GM12878 (cell line): Measurements from ENCODE around the gene NDUFB7. TPM values are rescaled to one million over a fixed set of nuclear protein-coding genes. Genes with fewer than 3 reads are reported as not detected.
"Not testable (repeated sequence)": the region's sequence is repeated elsewhere in the genome, so short reads cannot be mapped to it uniquely, and the experiment has no call there.

ENCODE experiments used
- ATAC-seq: fragments of 200-7000 bp; cut with Tn5 transposase; 3 replicates; pipeline ENCODE4 v1.9.1; 2020; ENCODE audit warnings: mild to moderate bottlenecking, moderate library complexity
- BruUV-seq: library from RNA; stranded (reverse); fragments of 400-500 nt; replicated peaks from 2 replicates; lab custom pipeline; 2021; lab: Mats Ljungman, UMichigan
- CTCF ChIA-PET: fragments of 300-600 bp; sonication (Branson Sonifier 250); formaldehyde crosslinking; extraction: SDS; loops from one replicate; lab custom pipeline; 2021; ENCODE audit warnings: inconsistent platforms; lab: Yijun Ruan, JAX
- POLR2A ChIA-PET: fragments of 350-600 bp; formaldehyde crosslinking; extraction: SDS; loops from one replicate; lab custom pipeline; 2021; ENCODE audit warnings: inconsistent platforms; lab: Charles Lee
- RAD21 ChIA-PET: fragments of 300-600 bp; sonication (Branson Sonifier 250); formaldehyde crosslinking; loops from one replicate; lab custom pipeline; 2023; ENCODE audit warnings: antibody characterized with exemption; ENCODE audit not compliant: unreplicated experiment; lab: Charles Lee
- SMC1A ChIA-PET: fragments of 300-600 bp; sonication (Branson Sonifier 250); formaldehyde crosslinking; loops from one replicate; lab custom pipeline; 2023; ENCODE audit not compliant: unreplicated experiment, uncharacterized antibody; lab: Charles Lee
- DNase-seq: peaks from one replicate; pipeline ENCODE4 v3.0.0-alpha.2; 2011; ENCODE audit warnings: low read depth, low spot score
- FAIRE-seq: peaks from 3 replicates; lab custom pipeline; 2011; peaks lifted over from hg19 to GRCh38; lab: Jason Lieb, UNC
- H2AFZ ChIP-seq: 2 replicates; pipeline ENCODE4 v1.6.0; 2011; ENCODE audit warnings: low read depth, low read length, control low read depth; ENCODE audit not compliant: control insufficient read depth
- H3K27ac ChIP-seq: 2 replicates; pipeline ENCODE4 v1.5.1; 2011; ENCODE audit warnings: control low read depth; ENCODE audit not compliant: control insufficient read depth, insufficient read depth
- H3K27me3 ChIP-seq, 2 experiments: replicated peaks in 1 of 2; 2 replicates each; pipeline versions ENCODE4 v1.6.0 to v1.6.1; 2011; ENCODE audit warnings: low read length in 1 of 2; ENCODE audit not compliant: control insufficient read depth in 2 of 2, insufficient read depth in 2 of 2
- H3K36me3 ChIP-seq, 2 experiments: 2 replicates each; pipeline ENCODE4 v1.5.1; 2011; ENCODE audit warnings: low read length in 1 of 2; ENCODE audit not compliant: control insufficient read depth in 2 of 2, insufficient read depth in 2 of 2
- H3K4me1 ChIP-seq: 2 replicates; pipeline ENCODE4 v1.6.1; 2011; ENCODE audit warnings: mild to moderate bottlenecking, low read length, moderate library complexity, mixed read lengths; ENCODE audit not compliant: control insufficient read depth, insufficient read depth
- H3K4me2 ChIP-seq: 2 replicates; pipeline ENCODE4 v1.6.0; 2011; ENCODE audit warnings: control low read depth; ENCODE audit not compliant: control insufficient read depth, insufficient read depth
- H3K4me3 ChIP-seq: fragments of 200-600 bp; sonication (generic); 2 replicates; pipeline ENCODE4 v1.5.1; 2016
- H3K79me2 ChIP-seq: 2 replicates; pipeline ENCODE4 v1.6.0; 2011; ENCODE audit warnings: low read length; ENCODE audit not compliant: control insufficient read depth, insufficient read depth
- H3K9ac ChIP-seq: 2 replicates; pipeline ENCODE4 v1.8.0; 2011; ENCODE audit warnings: low read length, control low read depth, mixed read lengths; ENCODE audit not compliant: control insufficient read depth, insufficient read depth
- H3K9me3 ChIP-seq: replicated peaks from 3 replicates; pipeline ENCODE4 v1.5.1; 2011; ENCODE audit warnings: mild to moderate bottlenecking, low read length; ENCODE audit not compliant: control insufficient read depth, insufficient read depth
- H4K20me1 ChIP-seq: 2 replicates; pipeline ENCODE4 v1.6.0; 2011; ENCODE audit not compliant: control insufficient read depth, insufficient read depth
- BACH1 ChIP-seq: fragments of 450-650 bp; IDR thresholded peaks from 2 replicates; pipeline ENCODE4 v1.6.1; 2017; ENCODE audit warnings: mild to moderate bottlenecking, borderline replicate concordance
- BCL11A ChIP-seq: IDR thresholded peaks from 2 replicates; pipeline ENCODE4 v1.6.1; 2011; ENCODE audit warnings: low read depth, low read length
- BHLHE40 ChIP-seq, 2 experiments: fragments of 450-650 bp in 1 of 2; IDR thresholded peaks; 2 replicates each; pipeline ENCODE4 v1.6.1; 2011 to 2017; ENCODE audit warnings: low read depth in 2 of 2, borderline replicate concordance in 1 of 2, improper control_type of control experiment in 1 of 2, low read length in 1 of 2, mild to moderate bottlenecking in 1 of 2
- CBFB ChIP-seq: IDR thresholded peaks from 2 replicates; pipeline ENCODE4 v1.6.1; 2016; ENCODE audit warnings: antibody characterized with exemption, low read depth
- CREM ChIP-seq: IDR thresholded peaks from 2 replicates; pipeline ENCODE4 v1.6.1; 2014; ENCODE audit warnings: antibody characterized with exemption, low read depth
- DPF2 ChIP-seq: fragments of 450-650 bp; IDR thresholded peaks from 2 replicates; pipeline ENCODE4 v1.6.1; 2017; ENCODE audit warnings: mild to moderate bottlenecking
- EED ChIP-seq: sonication (generic); IDR thresholded peaks from 2 replicates; pipeline ENCODE4 v1.6.1; 2016; ENCODE audit warnings: antibody characterized with exemption, low read depth
- IKZF2 ChIP-seq, 2 experiments: fragments of 450-650 bp; IDR thresholded peaks; 2 replicates each; pipeline ENCODE4 v1.6.1; 2017; ENCODE audit warnings: mild to moderate bottlenecking in 2 of 2, moderate library complexity in 2 of 2
- IRF4 ChIP-seq: IDR thresholded peaks from 2 replicates; pipeline ENCODE4 v1.6.1; 2011; ENCODE audit warnings: low read depth, low read length
- JUNB ChIP-seq: IDR thresholded peaks from 2 replicates; pipeline ENCODE4 v1.6.1; 2016; ENCODE audit warnings: antibody characterized with exemption, mild to moderate bottlenecking
- MEF2B ChIP-seq: fragments of 450-650 bp; IDR thresholded peaks from 2 replicates; pipeline ENCODE4 v1.6.1; 2018; ENCODE audit warnings: mild to moderate bottlenecking, moderate library complexity; ENCODE audit not compliant: partially characterized antibody, poor library complexity, severe bottlenecking
- NBN ChIP-seq: fragments of 450-650 bp; IDR thresholded peaks from 2 replicates; pipeline ENCODE4 v1.6.1; 2016
- NR2F1 ChIP-seq: fragments of 450-650 bp; conservative IDR thresholded peaks from 2 replicates; pipeline ENCODE4 v1.6.1; 2017; ENCODE audit warnings: mild to moderate bottlenecking
- PAX5 ChIP-seq: IDR thresholded peaks from 2 replicates; pipeline ENCODE4 v1.6.1; 2011; ENCODE audit warnings: low read depth, low read length, borderline replicate concordance
- PML ChIP-seq: IDR thresholded peaks from 2 replicates; pipeline ENCODE4 v1.6.1; 2012; ENCODE audit warnings: low read length, inconsistent platforms
- POLR2A ChIP-seq: IDR thresholded peaks from 2 replicates; pipeline ENCODE4 v1.6.1; 2011; ENCODE audit warnings: low read depth, mild to moderate bottlenecking, low read length
- RUNX3 ChIP-seq: IDR thresholded peaks from 2 replicates; pipeline ENCODE4 v1.6.1; 2012; ENCODE audit warnings: low read length, inconsistent platforms
- SMAD5 ChIP-seq: IDR thresholded peaks from 2 replicates; pipeline ENCODE4 v1.6.1; 2016; ENCODE audit warnings: antibody characterized with exemption, low read depth
- YY1 ChIP-seq: IDR thresholded peaks from 2 replicates; pipeline ENCODE4 v1.6.1; 2011; ENCODE audit warnings: low read depth, mild to moderate bottlenecking, low read length
- ZBED1 ChIP-seq: IDR thresholded peaks from 2 replicates; pipeline ENCODE4 v1.6.1; 2016; ENCODE audit warnings: borderline replicate concordance
- WGBS: methylation state at CpG from one replicate; pipeline ENCODE4 v1.1.6; 2016; ENCODE audit warnings: low lambda C conversion rate; ENCODE audit not compliant: insufficient replicate concordance, insufficient coverage; ENCODE audit errors: missing lambda C conversion rate; 5-methylcytosine and 5-hydroxymethylcytosine counted together
- in situ Hi-C: fragments of 300-500 bp; cut with MboI; formaldehyde crosslinking; loops from 9 replicates; pipeline ENCODE4 v1.14.3; 2018; ENCODE audit warnings: mixed read lengths
- intact Hi-C: fragments of 100-400 bp; cut with micrococcal nuclease; formaldehyde crosslinking; loops from one replicate; pipeline ENCODE4 v1.14.2; 2022; ENCODE audit not compliant: unreplicated experiment
- polyA plus RNA-seq, 11 experiments: library from polyadenylated mRNA; depleted of rRNA in 4 of 11; unstranded in 6 of 11; stranded (reverse) in 5 of 11; fragments of >200 nt; fragmentation: Nextera tagmentation in 4 of 11; fragmentation: Illumina TruSeq in 1 of 11; extraction: Ambion mirVana in 4 of 11; extraction: Trizol in 1 of 11; gene quantifications; 1 replicate in 1 of 11; 2 replicates in 10 of 11; pipeline versions ENCODE4 v1.2.1 to v1.2.3, GENCODE V29; 2011 to 2016; ENCODE audit warnings: inconsistent platforms in 2 of 11, missing spikeins in 2 of 11, low read depth in 1 of 11
- total RNA-seq, 4 experiments: library from RNA; depleted of rRNA in 3 of 4; stranded (reverse); fragments of >200 nt in 3 of 4; fragmentation: Illumina TruSeq in 1 of 4; extraction: Trizol in 1 of 4; gene quantifications; 2 replicates each; pipeline versions ENCODE4 v1.2.1 to v1.2.3, GENCODE V29; 2013 to 2021
- TF ChIP-seq, protein P1 (sequence below): IDR thresholded peaks from 2 replicates; pipeline ENCODE4 v1.6.1; 2011; ENCODE audit warnings: borderline replicate concordance, low read depth, mild to moderate bottlenecking, moderate library complexity, low read length; ENCODE audit not compliant: insufficient read depth, poor library complexity, severe bottlenecking
- TF ChIP-seq, protein P2 (sequence below): fragments of 450-650 bp; IDR thresholded peaks from 2 replicates; pipeline ENCODE4 v1.6.1; 2017; ENCODE audit warnings: mild to moderate bottlenecking, low read depth, inconsistent platforms; ENCODE audit not compliant: poor library complexity, severe bottlenecking

Gene NDUFB7
- total and polyA plus RNA-seq, 10 of the 15 experiments (the other 5 are each of a cell fraction or from before 2014, with no cell fraction given), result 14.6 to 480 (median 182) TPM

GRCh38 chr19:14585187-14585586 lies 13.3 kb upstream of the NDUFB7 start:
- ChIA-PET RAD21 (interaction anchor here (3.8 kb wide), 1 partner anchor 11 kb away, joined by 23 read pairs; no protein-coding TSS in a partner anchor), SMC1A (interaction anchor here (1.3 to 1.9 kb wide), 2 partner anchors 11 to 100 kb away, joined by 5 to 18 read pairs; no protein-coding TSS in a partner anchor), CTCF (interaction anchor here (3.8 kb wide), 1 partner anchor 101 kb away, joined by 19 read pairs; no protein-coding TSS in a partner anchor)
- BruUV-seq, H3K27me3 ChIP-seq, POLR2A ChIA-PET, H2AFZ ChIP-seq, H3K36me3 ChIP-seq, H4K20me1 ChIP-seq, intact Hi-C loops, H3K9me3 ChIP-seq: not testable (repeated sequence)
- Histone ChIP-seq H3K79me2 (peaks cover 47% of the 10 kb centered on the region), H3K4me1 (peaks cover 19% of the 10 kb centered on the region), H3K4me3 (peak overlapping the region; percentile 72), H3K9ac (peak overlapping the region; percentile 96; the same call in 1 of the 2 replicates), H3K27ac (peak overlapping the region; percentile 95), H3K4me2 (peak overlapping the region; percentile 42; the same call in 1 of the 2 replicates)
- DNase-seq, result peak; percentile 85
- in situ Hi-C loops, result loop anchor here (25.0 kb wide), 1 partner anchor 2002 kb away; no protein-coding TSS in a partner anchor
- FAIRE-seq, result peak; percentile 98
- peak; percentile 80 for ATAC-seq
- WGBS, result 8% methylated on average over 2 of the region's 3 CpGs
- TF ChIP-seq BCL11A (0 out of 2 replicates have a peak, but pooled peaks have one; percentile 27), BHLHE40 (IDR thresholded peaks at IDR 0.05; ENCODE audit: borderline replicate concordance in 1 of 2, low read depth in 2 of 2, low read length in 1 of 2) (peak in 1 of 2 experiments; percentile 67; a peak in 1 of 4 replicates), RUNX3 (peak; percentile 55), PML (peak; percentile 13; the same call in 1 of the 2 replicates), CBFB (peak; percentile 24; the same call in 1 of the 2 replicates), ZBED1 (peak; percentile 78; the same call in 1 of the 2 replicates), MEF2B (peak; percentile 57), NBN (0 out of 2 replicates have a peak, but pooled peaks have one; percentile 33), SMAD5 (0 out of 2 replicates have a peak, but pooled peaks have one; percentile 44), EED (peak; percentile 50; the same call in 1 of the 2 replicates), NR2F1 (peak; percentile 82), IRF4 (peak; percentile 58; the same call in 1 of the 2 replicates), JUNB (peak; percentile 87), PAX5 (peak; percentile 21; the same call in 1 of the 2 replicates), YY1 (peak; percentile 61), BACH1 (peak; percentile 81; the same call in 1 of the 2 replicates), DPF2 (peak; percentile 41; the same call in 1 of the 2 replicates), CREM (peak; percentile 30), IKZF2 (IDR thresholded peaks at IDR 0.05) (peak in 1 of 2 experiments; percentile 42; a peak in 1 of 4 replicates), POLR2A (peak; percentile 36; the same call in 1 of the 2 replicates)
- TF ChIP-seq, protein P1, sequence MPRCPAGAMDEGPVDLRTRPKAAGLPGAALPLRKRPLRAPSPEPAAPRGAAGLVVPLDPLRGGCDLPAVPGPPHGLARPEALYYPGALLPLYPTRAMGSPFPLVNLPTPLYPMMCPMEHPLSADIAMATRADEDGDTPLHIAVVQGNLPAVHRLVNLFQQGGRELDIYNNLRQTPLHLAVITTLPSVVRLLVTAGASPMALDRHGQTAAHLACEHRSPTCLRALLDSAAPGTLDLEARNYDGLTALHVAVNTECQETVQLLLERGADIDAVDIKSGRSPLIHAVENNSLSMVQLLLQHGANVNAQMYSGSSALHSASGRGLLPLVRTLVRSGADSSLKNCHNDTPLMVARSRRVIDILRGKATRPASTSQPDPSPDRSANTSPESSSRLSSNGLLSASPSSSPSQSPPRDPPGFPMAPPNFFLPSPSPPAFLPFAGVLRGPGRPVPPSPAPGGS, result peak; percentile 91
- TF ChIP-seq, protein P2, sequence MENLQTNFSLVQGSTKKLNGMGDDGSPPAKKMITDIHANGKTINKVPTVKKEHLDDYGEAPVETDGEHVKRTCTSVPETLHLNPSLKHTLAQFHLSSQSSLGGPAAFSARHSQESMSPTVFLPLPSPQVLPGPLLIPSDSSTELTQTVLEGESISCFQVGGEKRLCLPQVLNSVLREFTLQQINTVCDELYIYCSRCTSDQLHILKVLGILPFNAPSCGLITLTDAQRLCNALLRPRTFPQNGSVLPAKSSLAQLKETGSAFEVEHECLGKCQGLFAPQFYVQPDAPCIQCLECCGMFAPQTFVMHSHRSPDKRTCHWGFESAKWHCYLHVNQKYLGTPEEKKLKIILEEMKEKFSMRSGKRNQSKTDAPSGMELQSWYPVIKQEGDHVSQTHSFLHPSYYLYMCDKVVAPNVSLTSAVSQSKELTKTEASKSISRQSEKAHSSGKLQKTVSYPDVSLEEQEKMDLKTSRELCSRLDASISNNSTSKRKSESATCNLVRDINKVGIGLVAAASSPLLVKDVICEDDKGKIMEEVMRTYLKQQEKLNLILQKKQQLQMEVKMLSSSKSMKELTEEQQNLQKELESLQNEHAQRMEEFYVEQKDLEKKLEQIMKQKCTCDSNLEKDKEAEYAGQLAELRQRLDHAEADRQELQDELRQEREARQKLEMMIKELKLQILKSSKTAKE, result peak; percentile 87
